Inflammatory macrophage treated with lipopolysaccharide for 1 hour (primary cell): Measurements from ENCODE around the gene RGS8.

ENCODE experiments used
- DNase-seq, 2 donors: peaks; one replicate each; pipeline ENCODE4 v3.0.0-alpha.2; 2020 to 2022

Gene RGS8, protein sequence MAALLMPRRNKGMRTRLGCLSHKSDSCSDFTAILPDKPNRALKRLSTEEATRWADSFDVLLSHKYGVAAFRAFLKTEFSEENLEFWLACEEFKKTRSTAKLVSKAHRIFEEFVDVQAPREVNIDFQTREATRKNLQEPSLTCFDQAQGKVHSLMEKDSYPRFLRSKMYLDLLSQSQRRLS

DNA sequence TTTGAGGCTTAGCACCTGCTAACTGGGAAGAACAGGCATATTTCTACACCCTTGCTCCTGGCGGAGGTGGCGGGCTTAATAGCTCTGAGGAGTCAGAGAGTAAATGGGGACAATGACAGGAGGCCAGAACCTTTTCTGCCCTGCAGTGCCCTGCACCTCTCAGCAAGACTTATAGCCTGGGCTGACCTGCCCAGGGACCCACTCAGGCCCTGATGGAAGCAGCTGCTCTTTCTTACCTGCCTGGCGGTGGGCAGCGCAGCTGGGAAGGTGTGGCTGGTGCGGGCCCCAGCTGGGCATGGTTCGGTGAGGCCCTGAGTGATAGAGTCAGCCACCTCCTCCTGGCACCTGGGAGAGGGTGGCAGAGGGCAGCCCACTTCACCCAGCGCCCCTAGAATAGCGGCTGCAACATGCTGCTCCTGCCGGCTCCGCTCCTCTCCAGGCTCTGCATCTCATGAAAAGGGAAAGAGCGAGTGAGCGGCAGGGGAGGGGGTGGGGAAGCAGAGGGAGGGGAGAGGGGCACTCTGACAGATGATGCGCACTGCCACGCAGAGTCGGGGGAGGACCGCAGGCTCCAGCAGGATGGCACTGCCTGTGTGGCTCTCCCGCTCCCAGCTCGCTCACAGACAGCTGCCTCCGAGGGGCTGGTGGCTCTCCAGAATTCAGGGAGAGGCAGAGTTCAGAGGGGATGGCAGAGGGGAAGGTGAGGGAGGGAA is at the start of gene RGS8:
Gene RGS8 (minus strand): TSS at position 472 of the 713 bp plus-strand sequence. CDS start 14,938 bp downstream, outside the sequence.
- DNase-seq: no peak

DNA sequence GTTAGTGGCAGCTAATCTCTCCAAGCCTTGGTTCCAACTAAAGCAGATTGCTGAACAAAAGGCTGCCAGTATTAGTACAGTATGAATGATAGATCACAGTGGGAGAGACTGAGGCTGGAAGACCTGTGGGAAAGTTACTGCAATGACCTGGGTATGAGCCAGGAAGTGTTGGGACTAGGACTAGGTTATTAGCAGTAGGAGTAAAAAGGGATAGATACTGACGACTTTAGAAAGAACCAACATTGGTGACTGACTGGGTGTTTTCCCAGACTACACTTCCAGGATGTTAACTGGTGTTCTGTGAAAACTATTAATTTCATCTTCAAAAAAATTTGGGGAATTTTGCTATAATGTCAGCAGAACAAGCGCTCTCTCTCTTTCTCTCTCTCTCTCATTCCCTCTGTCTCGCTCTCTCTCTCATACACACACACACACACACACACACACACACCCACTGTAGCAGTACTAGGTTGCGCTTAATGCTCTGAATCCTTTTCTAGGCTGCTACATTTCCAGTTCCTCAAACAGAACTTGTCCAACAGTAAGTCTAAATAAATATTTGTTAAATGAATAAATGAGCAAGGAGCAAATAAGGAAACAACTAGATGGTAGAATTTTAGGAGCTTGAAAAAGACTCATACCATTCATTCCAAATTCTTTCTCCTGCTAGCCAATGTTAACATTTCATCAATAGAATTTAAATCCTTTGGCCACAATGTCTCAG is 47.6 kb upstream of the RGS8 start:
- no peak for DNase-seq

DNA sequence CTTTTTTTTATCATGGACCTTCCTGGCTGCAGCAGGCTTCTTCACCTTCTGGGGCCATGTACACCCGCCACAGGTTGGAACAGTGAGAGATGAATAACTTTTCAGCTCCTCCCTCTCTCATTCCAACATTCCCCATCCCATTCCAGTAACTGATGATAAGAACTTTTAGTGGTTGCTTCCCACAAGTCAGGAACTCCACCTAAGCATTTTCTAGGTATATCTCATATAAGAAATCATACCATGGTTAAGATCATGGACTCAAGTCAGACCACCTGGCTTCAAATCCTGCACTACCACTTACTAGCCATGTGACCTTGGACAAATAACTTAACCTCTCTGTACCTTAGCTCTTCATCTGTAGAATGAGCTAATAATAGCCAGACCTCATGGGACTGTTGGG is 42.5 kb upstream of the RGS8 start:
- DNase-seq: no peak

DNA sequence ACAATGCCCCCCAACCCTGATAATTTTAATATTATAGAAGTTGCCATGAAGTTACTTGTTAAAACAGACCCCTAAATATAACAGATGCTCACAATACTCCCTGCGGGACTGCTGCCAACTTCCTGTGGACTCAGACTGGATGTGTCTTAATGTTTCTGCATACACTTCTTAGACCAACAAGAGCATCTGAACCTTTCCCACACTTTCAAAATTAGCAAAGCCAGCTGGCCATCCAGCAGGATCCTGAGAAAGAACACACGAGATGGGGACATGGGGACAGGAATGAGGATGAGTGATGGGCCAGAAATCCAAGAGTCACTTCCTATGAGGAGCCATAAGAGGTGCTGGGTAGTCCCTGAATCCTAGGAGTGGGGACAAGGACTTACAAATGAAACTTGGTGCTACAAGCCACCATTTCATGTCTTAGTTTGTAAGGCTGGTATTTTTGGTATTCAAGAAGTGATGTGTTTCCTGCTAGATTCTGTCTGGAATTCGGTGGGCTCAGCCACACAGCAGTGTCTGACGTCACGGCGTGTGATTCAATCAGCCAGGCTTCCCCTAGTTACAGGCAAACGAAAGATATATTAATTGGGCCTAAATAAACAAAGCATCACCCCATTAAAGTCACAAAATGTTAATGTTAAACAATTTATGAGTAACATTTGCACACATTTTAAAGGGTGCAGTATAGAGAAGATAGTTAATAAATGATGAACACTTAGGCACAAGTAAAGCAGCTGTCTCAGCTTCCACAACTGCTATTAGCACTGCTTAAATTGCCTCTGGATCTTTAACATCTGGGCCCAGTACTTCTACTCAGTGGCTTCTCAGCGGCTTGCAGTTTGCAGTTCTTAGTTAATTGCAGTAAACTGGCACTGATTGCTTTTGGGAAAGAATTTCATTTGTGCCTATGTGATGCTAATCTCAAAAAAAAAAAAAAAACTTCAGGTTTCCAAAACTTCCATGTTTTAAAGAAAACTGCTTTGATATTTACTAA is 41.2 kb upstream of the RGS8 start:
- no peak for DNase-seq

DNA sequence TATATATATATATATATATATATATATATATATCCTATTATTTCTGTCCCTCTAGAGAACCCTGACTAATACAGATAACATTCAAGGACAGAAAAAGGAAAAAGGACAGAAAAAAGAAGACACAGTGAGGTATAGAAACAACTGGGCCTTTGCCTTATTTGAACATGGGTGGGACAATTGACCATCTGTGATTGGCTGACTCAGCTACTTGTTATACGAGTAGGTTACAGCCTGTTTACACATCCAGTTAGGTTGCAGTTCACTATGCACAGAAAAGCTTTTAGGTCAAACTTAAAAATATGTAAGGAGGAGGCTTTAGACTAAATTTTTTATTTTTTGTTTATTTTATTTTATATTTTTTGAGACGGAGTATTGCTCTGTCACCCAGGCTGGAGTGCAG is 39.8 kb upstream of the RGS8 start:
- DNase-seq: no peak

DNA sequence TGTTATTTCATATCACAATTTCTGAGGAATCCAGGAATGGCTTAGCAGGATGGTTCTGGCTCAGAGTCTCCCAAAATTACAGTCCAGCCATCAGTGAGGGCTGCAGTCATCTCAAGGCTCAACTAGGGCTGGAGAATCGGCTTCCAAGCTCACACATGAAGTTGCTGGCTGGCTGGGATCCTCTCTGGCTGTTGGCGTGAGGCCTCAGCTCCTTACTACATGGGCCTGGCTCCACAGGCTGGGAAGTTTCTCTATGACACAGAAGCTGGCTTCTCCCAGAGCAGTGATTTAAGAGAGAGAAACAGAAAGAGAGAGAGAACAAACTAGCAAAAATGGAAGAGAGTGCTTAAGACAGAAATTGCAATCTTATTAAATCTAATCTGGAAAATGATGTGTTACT is 38.8 kb upstream of the RGS8 start:
- no peak for DNase-seq

DNA sequence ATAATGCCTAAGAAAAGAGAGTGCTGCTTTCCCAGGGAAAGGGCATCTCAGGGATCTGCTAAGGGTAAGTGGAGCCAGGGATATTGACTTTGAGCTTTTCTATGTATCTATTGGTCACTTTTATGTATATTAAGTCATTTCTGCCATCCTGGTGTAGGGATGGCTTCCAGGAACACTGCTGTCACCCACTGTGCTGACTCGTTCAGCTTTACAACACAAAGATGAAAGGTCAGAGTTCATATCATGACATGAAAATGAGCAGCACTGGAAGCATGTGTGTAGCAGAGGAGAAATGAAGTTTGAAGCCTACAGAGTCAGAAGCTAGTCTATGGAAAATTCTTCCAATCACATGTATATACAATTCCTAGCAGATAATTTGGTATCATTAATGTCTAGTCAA is 37.1 kb upstream of the RGS8 start:
- no peak for DNase-seq

DNA sequence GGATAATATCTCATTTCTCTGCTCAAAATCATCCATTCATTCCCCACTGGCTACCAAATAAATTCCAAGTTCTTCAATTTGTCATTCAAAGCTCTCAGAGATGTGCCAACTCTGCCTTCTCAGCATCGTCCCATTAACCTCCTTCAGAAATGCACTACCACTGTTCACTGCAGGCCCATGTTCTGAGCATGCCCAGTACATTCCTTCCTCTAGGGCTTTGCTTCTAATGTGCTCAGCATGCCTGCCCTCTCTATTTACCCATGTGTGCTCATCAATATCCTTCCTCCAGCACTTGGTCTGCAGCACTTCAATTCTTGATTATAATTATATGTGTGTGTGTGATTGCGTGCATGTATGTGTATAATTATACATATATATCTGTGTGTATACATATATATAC is 36.1 kb upstream of the RGS8 start:
- no peak for DNase-seq

DNA sequence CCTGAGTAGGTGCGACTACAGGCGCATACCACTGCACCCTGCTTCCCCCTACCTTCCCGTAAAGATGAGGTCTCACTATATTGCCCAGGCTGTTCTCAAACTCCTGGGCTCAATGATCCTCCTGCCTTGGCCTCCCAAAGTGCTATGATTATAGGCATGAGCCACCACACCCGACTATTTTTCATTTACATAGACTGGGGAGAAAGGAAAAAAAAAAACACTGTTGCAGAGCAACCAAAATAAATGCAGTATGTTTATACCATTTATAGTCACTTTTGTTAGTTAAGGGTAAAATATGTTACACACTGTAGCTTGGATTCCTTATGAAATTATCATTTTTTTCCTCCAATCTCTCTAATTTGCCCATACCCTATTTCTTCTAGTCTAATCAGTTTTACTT is 35.2 kb upstream of the RGS8 start:
- no peak for DNase-seq

DNA sequence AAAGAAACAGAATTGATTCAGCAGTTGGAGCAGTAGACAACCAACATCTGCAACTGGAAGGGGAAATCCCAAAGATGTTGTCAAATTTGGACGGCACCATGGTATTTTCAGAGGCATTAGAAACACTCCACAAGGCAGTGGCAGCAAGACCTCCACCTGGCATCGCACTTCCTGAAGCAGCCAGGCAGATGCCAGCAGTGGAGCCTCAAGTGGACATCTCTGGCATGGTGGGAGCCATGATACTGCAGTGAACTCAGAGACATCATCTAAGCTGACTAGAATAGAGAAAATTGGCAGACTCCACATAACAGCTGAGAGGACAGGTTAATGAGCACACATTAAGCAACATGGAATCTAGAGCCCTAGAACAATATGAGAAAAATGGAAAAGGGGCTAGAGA is 33.9 kb upstream of the RGS8 start:
- no peak for DNase-seq

DNA sequence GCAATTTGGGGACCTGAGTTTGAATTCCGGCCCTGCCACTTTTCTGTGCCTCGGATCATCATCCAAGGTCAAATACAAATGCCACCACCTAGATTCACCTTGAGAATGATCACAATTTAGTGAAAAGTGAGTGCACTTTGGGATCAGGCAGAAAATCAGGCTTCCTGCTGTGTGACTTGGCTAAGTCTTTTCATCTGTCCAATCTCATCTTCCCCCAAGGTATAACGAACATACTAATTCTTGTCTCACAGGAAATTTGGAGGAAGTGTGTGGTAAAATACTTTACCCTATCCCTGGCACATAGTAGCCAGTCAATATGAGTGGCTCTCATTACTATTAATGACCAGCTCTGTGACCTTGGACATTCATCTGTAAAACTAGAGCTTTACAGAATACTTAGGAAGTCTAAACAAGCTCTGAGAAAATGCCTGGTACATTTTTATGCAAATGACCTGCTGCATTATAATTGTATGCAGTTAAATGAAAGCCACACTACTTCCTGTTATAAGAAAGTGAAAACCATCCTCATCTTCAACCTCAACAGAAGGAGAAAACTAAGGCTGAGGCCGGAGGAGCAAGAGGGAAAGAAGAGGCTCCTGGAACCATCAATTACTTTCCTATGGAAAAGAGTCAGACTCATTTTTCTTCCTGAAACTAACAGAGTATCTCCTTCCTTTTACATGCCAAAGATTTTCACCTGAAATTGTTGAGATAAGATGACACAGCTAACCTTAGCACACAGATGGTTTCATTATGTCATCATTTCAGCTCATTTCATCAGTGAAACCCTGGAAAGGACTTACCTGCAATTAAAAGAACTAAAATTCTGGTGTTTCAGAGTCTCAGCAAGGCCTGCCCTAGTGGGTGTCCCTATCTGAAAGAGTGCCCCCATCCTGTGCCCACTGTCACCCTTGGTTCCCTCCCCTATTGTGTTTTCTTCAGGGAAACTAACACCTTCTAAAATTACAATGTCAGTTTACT is 32.6 kb upstream of the RGS8 start:
- DNase-seq: no peak

DNA sequence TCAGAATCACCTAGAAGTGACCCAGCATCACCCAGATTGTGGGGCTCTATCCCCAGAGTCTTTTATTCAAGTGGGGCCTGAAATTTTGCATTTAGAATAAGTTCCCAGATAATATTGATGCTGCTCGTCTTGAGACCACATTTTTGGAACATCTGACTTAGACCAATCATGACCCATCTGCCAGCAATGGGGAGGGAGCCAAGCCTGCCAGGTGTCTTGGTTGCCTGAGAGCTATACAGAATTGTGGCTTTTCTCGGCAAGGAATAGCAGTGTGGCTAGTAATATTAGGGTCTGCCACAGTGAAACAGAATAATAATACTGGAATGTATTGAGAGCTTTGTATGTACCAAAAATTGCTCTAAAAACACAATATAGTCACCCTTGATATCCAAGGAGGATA is 31.1 kb upstream of the RGS8 start:
- DNase-seq: no peak

DNA sequence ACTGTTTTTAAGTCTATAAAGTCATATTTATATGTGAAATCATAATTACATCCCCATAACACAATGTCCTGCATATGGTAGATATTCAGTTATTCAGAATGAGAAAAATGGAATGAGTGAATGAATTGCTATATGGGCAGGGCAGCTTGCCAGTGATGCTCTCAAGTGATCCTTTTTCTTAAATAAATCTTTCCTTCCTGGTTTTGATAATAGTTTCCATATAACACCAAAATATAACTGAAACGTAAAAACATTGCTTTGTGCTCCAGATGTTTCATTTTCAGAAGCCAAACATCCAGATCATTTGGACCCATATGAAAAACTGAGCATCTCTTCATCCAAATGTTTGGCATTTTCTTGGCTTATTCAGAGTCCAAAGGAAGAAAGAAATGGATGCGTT is 30.2 kb upstream of the RGS8 start:
- DNase-seq: no peak

DNA sequence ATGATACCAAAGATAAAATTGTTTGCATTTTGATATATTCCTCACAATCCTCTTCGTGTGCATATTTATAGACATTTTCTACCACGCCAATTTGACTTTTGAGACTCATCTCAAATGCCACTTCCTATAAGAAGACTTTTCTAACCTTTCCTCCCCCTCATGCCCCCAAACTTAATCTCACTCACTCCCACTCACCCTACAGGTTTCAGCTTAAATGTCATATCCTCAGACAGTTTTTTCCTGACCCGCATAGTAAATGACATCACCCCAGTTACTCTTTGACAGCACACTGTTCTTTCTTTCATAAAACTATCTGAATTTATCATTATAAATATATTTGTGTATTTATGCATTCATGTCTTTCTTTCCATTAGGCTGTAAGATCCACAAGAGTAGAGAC is 29.6 kb upstream of the RGS8 start:
- no peak for DNase-seq

DNA sequence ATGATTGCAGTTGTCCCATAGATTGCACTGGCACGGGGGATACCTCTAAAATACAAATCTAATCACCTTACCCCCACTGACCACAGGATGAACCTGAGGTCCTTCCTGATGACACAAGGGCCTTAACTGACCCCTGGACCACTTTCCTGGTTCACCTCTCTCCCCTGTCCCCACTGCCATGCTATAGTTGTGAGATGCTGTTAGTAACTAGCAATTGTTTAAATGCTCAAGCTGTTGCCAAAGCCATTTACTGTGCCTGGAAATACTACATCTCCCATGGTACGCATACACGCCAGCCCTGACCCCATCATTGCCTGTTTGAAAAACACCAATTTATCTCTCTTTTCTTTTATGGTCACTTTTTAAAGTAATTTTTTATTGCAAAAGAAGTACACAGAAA is 29.1 kb upstream of the RGS8 start:
- DNase-seq: no peak

DNA sequence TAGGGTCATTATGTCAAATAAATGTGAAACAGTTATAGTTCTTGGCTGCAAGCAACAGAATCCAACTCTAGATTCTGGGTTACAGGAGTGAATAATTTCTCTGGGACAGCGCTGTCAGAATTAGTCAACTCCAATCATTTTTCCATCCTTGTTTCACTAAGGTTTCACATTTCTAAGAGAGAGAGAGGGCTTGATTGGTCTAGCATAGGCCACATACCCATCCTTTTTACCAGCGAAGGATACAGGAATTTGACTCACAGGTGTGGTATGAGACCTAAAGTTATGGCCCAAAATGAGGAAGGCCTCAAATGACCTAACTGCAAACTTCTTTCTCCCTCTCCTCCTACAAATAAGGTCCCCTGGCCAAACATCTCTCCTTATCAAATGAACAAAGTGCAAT is 25.5 kb upstream of the RGS8 start:
- DNase-seq: no peak

DNA sequence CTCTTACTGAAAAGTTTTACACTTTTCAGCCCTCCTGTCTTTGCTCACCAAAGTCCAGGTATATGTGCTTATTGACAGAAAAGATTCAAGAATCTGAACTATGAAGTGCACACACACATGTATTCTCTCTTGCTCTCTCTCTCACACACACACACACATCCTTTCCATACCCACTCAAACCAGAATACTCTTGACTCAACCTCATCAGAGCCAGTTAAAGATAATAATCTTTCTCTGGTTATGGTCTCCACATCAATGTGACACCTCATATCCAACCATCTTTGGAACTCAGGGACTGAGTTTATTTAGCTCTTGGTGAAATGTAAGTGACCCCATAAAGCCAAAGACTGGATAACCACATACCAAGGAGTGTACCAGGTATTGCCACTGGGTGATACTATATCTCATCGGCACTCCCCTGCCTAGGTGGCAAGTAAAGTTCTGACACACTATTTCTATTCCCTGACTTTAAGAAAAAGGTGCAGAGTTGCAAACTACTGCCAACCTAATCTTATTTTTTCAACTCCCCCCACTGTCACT is 24.9 kb upstream of the RGS8 start:
- no peak for DNase-seq

DNA sequence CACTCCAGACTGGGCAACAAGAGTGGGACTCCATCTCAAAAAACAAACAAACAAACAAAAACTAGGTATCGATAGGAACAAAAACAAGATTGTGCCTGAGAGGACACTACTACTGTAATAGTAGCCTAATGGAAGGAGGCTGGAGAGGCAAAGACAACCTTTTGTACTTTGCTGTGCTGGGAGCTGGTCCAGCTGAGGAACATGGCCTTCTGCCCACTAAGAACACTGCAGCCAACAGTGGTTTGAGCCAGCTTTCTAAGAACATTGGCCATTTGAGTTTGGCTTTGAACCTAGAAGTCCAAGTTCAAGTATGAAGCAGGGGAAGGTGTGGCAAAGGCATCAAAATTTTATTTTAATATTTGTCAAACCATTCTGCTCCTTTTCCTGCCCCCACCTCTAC is 22.7 kb upstream of the RGS8 start:
- no peak for DNase-seq

DNA sequence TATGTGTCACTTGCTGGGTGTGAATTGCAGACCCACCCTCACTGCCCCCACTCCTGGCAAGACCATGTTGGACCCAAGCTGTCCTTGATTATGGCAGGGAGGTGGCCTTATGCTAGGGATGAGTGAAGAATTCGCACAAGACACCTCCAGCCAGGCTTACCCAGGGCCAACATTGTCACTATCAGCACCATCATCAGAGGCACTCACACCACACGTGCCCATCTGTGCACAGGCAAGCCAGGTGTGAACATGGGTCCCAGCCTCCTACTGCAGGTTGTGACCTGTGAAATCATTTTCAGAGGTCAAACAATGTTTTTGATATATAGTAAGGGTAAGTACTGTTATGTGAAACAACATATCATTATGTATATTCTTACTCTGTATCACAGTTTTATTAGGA is 20.3 kb upstream of the RGS8 start:
- no peak for DNase-seq

DNA sequence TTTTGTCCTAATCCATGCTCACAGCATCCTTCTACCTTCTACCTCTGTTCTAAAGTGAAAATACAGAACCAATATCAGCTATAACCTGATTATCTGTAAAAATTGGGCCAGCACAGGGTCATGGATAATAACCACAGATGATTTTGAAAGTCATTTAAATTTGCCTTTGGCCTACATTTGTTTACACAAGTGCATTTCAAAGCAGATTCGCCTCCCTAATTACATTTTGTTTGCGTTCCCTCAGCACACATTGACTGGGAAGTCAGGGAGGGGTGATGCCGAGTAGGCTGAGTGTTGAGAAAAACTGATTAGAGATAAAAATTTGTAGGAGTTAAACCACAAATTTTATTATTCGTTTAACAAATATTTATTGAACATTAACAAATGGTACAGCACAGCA is 19.2 kb upstream of the RGS8 start:
- no peak for DNase-seq

DNA sequence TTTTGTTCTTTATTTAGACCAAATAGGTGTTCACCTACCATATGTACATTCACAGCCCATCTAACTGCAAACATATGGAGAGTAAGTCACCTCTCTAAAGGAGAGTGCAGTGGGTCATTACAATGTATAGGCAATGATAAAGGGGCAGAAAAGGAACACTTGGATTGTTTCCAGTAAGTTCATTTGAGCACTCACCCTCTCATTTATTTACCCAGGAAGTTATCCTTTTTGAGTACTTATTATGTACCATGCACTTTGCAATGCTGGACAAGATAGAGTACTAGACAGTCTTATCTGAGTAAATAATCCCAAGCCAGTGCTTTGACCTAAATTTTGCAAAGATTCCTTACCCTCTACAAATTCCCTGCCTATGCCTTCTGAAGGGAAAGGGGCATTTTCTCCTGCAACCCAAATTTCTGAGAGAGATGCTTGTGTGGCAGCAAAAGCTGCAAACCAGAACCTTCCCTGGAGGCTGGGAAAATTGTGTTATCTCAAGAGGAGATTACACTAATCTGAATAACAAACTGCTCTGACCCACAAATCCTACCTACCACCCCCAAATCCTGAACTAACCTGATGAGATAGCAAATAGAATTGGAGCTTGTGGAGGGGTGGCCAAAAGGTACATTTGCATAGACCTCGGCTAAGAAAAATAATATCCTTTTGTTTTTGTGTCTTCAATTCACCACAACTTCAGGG is 18.6 kb upstream of the RGS8 start:
- no peak for DNase-seq
